HEK293T (cell line): ENCODE data around the gene MTA1.

Experiments
- CTCF ChIA-PET: fragments of 350-600 bp; formaldehyde crosslinking; extraction: SDS; loops from one replicate; lab custom pipeline; 2021; ENCODE audit warnings: antibody characterized with exemption, inconsistent platforms; lab: Yijun Ruan, JAX
- POLR2A ChIA-PET: fragments of 350-600 bp; formaldehyde crosslinking; extraction: SDS; loops from one replicate; lab custom pipeline; 2020; ENCODE audit warnings: antibody characterized with exemption, inconsistent platforms; lab: Yijun Ruan, JAX
- DNase-seq: peaks from one replicate; pipeline ENCODE4 v3.0.0; 2012; ENCODE audit warnings: mixed read lengths; ENCODE audit errors: extremely low spot score
- ARNT ChIP-seq: fragments of 450-650 bp; IDR thresholded peaks from 2 replicates; pipeline ENCODE4 v1.6.1; 2017; ENCODE audit warnings: mild to moderate bottlenecking
- BHLHE40 ChIP-seq: fragments of 450-650 bp; IDR thresholded peaks from 2 replicates; pipeline ENCODE4 v1.6.1; 2016; ENCODE audit warnings: mild to moderate bottlenecking, moderate library complexity, borderline replicate concordance
- CTBP1 ChIP-seq: fragments of 450-650 bp; IDR thresholded peaks from 2 replicates; pipeline ENCODE4 v1.6.1; 2016; ENCODE audit warnings: borderline replicate concordance
- ELF4 ChIP-seq: fragments of 450-650 bp; IDR thresholded peaks from 2 replicates; pipeline ENCODE4 v1.6.1; 2017; ENCODE audit warnings: antibody characterized with exemption
- FOXA1 ChIP-seq: fragments of 450-650 bp; IDR thresholded peaks from 2 replicates; pipeline ENCODE4 v1.6.1; 2016; ENCODE audit warnings: mild to moderate bottlenecking
- FOXK2 ChIP-seq: fragments of 450-650 bp; IDR thresholded peaks from 2 replicates; pipeline ENCODE4 v1.6.1; 2016; ENCODE audit warnings: mild to moderate bottlenecking
- FOXM1 ChIP-seq: fragments of 450-650 bp; IDR thresholded peaks from 2 replicates; pipeline ENCODE4 v1.6.1; 2017; ENCODE audit warnings: mild to moderate bottlenecking, borderline replicate concordance
- HDGF ChIP-seq: fragments of 450-650 bp; IDR thresholded peaks from 2 replicates; pipeline ENCODE4 v1.6.1; 2017; ENCODE audit warnings: antibody characterized with exemption, borderline replicate concordance
- L3MBTL2 ChIP-seq: fragments of 450-650 bp; conservative IDR thresholded peaks from 2 replicates; pipeline ENCODE4 v1.6.1; 2016; ENCODE audit warnings: mild to moderate bottlenecking
- LEF1 ChIP-seq: fragments of 450-650 bp; IDR thresholded peaks from 2 replicates; pipeline ENCODE4 v1.6.1; 2017; ENCODE audit warnings: mild to moderate bottlenecking, borderline replicate concordance
- NFRKB ChIP-seq: fragments of 450-650 bp; IDR thresholded peaks from 2 replicates; pipeline ENCODE4 v1.6.1; 2016; ENCODE audit warnings: mild to moderate bottlenecking, moderate library complexity
- SP1 ChIP-seq: fragments of 450-650 bp; IDR thresholded peaks from 2 replicates; pipeline ENCODE4 v1.6.1; 2017
- SUZ12 ChIP-seq: fragments of 450-650 bp; IDR thresholded peaks from 2 replicates; pipeline ENCODE4 v1.6.1; 2016; ENCODE audit warnings: mild to moderate bottlenecking
- TARDBP ChIP-seq: fragments of 450-650 bp; IDR thresholded peaks from 2 replicates; pipeline ENCODE4 v1.6.1; 2016
- ZNF384 ChIP-seq: fragments of 450-650 bp; IDR thresholded peaks from 2 replicates; pipeline ENCODE4 v1.6.1; 2016
- TF ChIP-seq, protein P1 (sequence below): fragments of 450-650 bp; IDR thresholded peaks from 2 replicates; pipeline ENCODE4 v1.6.1; 2016

MTA1 gene

DNA sequence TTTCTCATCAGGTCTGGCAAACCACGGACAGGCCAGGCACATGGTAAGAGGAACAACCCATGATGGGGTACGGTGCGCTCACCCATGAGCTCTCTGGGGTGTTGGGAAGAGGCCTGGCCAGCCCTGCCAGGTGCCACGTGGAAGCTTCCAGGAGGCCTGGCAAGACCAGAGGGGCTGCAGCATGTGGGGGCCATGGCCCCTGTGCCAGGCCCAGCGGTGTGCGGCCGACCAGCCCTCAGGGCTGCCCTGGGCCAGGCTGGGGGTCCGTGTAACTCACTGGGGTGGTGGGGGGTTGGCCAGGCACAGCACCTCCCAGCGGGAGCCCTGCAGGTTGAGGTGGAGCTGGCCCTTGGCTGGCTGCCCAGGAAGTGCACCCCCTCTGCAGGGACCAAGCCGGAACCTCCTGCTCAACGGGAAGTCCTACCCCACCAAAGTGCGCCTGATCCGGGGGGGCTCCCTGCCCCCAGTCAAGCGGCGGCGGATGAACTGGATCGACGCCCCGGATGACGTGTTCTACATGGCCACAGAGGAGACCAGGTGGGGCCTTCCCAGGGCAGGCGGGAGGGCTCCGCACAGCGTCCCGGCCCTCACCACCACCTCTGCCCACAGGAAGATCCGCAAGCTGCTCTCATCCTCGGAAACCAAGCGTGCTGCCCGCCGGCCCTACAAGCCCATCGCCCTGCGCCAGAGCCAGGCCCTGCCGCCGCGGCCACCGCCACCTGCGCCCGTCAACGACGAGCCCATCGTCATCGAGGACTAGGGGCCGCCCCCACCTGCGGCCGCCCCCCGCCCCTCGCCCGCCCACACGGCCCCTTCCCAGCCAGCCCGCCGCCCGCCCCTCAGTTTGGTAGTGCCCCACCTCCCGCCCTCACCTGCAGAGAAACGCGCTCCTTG, 50.1 kb downstream of the MTA1 start:
- DNase-seq: no peak
- POLR2A ChIA-PET: interaction anchor here (1.1 to 1.2 kb wide), 2 partner anchors 61 to 75 kb away, joined by 3 to 4 read pairs; no protein-coding TSS in a partner anchor
- CTCF ChIA-PET: interaction anchor here (1.8 to 4.2 kb wide), 4 partner anchors 11 to 29 kb away, joined by 5 to 23 read pairs (median 13); no protein-coding TSS in a partner anchor
- TF ChIP-seq NFRKB: no peak

DNA sequence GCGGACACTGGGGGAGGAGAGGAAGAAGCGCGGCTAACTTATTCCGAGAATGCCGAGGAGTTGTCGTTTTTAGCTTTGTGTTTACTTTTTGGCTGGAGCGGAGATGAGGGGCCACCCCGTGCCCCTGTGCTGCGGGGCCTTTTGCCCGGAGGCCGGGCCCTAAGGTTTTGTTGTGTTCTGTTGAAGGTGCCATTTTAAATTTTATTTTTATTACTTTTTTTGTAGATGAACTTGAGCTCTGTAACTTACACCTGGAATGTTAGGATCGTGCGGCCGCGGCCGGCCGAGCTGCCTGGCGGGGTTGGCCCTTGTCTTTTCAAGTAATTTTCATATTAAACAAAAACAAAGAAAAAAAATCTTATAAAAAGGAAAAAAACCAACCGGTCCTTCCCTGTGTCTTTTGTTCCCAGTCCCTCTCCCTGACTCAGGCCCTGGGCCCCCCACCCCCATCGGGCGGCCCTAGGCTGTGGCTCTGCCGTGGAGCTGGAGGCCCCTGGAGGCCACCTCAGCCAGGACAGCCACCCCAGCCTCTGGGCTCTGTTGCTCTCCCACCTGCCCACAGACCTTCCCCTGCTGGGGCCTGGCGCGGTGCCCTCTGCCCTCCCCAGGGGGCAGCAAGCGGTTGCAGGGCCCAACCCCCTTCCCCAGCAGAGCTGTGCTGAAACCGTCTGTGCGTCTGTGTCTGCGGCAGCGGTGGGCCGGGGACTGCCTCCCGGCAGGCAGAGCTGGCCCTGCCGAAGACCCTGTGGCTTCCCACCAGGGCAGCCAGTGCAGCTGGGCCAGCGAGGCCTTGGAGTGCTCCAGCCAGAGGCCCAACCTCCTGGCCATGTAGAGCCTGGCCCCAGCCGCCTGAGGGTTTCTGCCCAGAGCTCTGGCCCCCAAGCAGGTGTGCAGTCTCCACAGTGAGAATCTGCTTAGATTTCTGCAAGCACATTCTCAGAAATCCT, 51.0 kb downstream of the MTA1 start:
- CTCF ChIA-PET: interaction anchor here (1.7 to 4.2 kb wide), 5 partner anchors 10 to 29 kb away, joined by 5 to 23 read pairs (median 7); no protein-coding TSS in a partner anchor
- TF ChIP-seq FOXA1: no peak
- TF ChIP-seq BHLHE40: no peak
- TF ChIP-seq CTBP1: no peak
- POLR2A ChIA-PET: interaction anchor here (1.1 to 1.8 kb wide), 4 partner anchors 19 to 81 kb away, joined by 3 to 9 read pairs (median 4); no protein-coding TSS in a partner anchor
- DNase-seq: no peak

DNA sequence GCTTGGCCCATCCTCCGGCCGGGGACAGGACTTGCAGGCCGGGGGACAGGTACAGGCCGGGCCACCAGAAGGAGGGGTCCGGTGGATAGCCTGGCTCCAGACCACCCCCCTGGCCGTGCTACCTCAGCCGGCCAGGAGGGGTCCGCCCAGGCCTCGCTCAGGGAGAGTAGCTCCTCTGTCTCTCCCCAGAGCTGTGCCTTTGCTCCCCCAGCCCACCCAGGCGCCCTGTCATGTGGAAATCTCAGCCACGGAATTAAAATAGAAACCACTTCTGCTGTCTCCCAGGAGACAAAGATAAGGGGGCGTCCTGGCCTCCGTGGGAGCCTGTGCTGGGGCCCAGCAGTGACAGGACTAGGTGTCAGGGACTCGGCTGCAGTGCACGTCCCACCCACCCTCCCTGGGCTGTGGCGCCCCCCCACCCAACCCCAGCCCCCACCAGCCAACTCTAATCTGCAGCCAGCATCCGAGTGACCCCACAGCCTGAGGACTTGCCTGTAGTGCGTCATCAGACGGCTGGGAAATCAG, 51.7 kb downstream of the MTA1 start:
- TF ChIP-seq BHLHE40 (no peak), TARDBP (no peak), SUZ12 (no peak), ARNT (no peak), NFRKB (no peak), FOXM1 (no peak), SP1 (no peak), L3MBTL2 (no peak), FOXA1 (no peak)
- ChIA-PET CTCF (interaction anchor here (1.7 to 4.2 kb wide), 5 partner anchors 10 to 28 kb away, joined by 5 to 23 read pairs (median 7); no protein-coding TSS in a partner anchor), POLR2A (interaction anchor here (1.2 to 1.8 kb wide), 3 partner anchors 18 to 81 kb away, joined by 3 to 9 read pairs (median 4); no protein-coding TSS in a partner anchor)

DNA sequence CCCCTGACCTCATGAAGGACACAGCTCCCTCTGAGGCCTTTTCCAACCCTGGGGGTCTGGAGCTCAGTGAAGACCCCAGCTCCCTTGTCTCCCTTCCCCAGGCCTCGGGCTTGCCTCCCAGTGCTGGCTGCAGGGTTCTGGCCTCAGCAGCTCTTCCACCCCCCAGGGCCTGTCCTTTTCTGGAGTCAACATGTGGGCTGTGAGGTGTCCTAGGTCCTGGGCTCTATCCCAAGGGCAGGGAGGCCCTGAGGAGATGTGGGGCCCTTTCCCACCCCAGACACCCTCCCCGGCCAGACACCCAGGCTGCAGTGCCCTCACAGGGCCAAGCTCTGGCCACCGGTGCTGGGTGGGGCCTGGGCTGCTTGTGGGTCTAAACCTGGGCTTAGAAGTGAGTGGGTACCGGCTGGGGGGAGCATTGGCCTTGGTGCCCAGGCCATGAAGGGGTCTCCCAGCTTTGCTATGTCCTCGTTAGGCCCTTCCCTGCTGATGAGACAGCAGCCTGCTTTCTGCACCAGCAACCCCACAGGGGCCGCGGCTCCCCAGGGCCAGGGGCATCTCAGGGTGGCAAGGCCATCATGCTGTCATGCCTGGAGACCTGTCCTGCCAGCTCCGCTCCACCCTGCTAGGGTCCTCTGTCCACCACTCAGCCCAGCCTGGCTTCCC, 52.3 kb downstream of the MTA1 start:
- DNase-seq: no peak
- ChIA-PET POLR2A (interaction anchor here (0.8 to 1.8 kb wide), 3 partner anchors 9 to 82 kb away, joined by 3 to 9 read pairs (median 4); no protein-coding TSS in a partner anchor), CTCF (interaction anchor here (1.7 to 4.2 kb wide), 5 partner anchors 9 to 27 kb away, joined by 5 to 23 read pairs (median 7); no protein-coding TSS in a partner anchor)
- TF ChIP-seq SP1: no peak
- TF ChIP-seq SUZ12: no peak
- TF ChIP-seq L3MBTL2: no peak
- TF ChIP-seq FOXK2: no peak
- no peak for TF ChIP-seq ELF4
- TF ChIP-seq LEF1: no peak
- TF ChIP-seq TARDBP: no peak
- no peak for TF ChIP-seq ARNT
- no peak for TF ChIP-seq FOXM1
- no peak for TF ChIP-seq HDGF
- TF ChIP-seq FOXA1: no peak
- TF ChIP-seq BHLHE40: no peak
- no peak for TF ChIP-seq ZNF384
- TF ChIP-seq CTBP1: no peak
- TF ChIP-seq, protein P1, sequence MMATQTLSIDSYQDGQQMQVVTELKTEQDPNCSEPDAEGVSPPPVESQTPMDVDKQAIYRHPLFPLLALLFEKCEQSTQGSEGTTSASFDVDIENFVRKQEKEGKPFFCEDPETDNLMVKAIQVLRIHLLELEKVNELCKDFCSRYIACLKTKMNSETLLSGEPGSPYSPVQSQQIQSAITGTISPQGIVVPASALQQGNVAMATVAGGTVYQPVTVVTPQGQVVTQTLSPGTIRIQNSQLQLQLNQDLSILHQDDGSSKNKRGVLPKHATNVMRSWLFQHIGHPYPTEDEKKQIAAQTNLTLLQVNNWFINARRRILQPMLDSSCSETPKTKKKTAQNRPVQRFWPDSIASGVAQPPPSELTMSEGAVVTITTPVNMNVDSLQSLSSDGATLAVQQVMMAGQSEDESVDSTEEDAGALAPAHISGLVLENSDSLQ: no peak
- TF ChIP-seq NFRKB: no peak

More for the DNA sequence above, 51.7 kb downstream of the MTA1 start:
- peak; percentile 42 for DNase-seq

DNA sequence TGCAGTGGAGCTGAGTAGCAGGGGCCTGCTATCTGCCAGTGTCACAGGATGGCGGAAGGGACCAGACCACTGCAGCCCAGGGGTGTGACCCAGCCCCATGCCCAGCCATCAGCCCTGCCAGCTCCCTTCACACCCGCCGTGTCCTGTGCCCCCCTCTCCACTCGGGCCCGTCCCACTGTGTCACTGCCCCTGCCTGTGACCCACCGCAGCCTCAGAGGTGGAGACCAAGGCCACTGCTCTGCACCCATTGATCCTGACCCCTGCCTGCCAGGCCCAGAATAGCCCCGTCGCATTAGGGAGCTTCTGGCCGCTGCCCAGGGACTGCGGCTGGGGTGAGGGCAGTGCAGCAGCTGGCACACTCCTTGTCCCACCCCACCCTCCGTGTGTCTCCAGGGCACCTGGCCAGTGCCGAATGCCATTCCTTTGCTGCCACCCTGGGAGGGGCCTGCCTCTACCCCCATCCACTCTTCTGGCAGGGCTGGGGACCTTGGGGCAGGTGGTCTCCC, 52.9 kb downstream of the MTA1 start:
- ChIA-PET CTCF (interaction anchor here (3.0 to 4.2 kb wide), 2 partner anchors 8 to 17 kb away, joined by 19 to 23 read pairs; no protein-coding TSS in a partner anchor), POLR2A (interaction anchor here (0.8 to 1.8 kb wide), 2 partner anchors 8 to 17 kb away, joined by 4 to 9 read pairs; no protein-coding TSS in a partner anchor)
- TF ChIP-seq, protein P1: no peak
- TF ChIP-seq ELF4 (no peak), NFRKB (no peak), TARDBP (no peak), L3MBTL2 (no peak), ARNT (no peak), ZNF384 (no peak), FOXM1 (no peak), HDGF (no peak), SP1 (no peak), LEF1 (no peak), FOXK2 (no peak), SUZ12 (no peak), CTBP1 (no peak)
- DNase-seq: no peak
